GM12872 (cell line): ENCODE results near the gene MIXL1.

Experiments used
- TF ChIP-seq, protein P1 (sequence below): IDR thresholded peaks from 3 replicates; pipeline ENCODE4 v1.5.1; 2011; ENCODE audit warnings: low read depth, mild to moderate bottlenecking, low read length, moderate library complexity; ENCODE audit not compliant: insufficient read depth

Gene MIXL1

GRCh38 chr1:226204198-226204597, 19.3 kb upstream of the MIXL1 start:
- TF ChIP-seq, protein P1, sequence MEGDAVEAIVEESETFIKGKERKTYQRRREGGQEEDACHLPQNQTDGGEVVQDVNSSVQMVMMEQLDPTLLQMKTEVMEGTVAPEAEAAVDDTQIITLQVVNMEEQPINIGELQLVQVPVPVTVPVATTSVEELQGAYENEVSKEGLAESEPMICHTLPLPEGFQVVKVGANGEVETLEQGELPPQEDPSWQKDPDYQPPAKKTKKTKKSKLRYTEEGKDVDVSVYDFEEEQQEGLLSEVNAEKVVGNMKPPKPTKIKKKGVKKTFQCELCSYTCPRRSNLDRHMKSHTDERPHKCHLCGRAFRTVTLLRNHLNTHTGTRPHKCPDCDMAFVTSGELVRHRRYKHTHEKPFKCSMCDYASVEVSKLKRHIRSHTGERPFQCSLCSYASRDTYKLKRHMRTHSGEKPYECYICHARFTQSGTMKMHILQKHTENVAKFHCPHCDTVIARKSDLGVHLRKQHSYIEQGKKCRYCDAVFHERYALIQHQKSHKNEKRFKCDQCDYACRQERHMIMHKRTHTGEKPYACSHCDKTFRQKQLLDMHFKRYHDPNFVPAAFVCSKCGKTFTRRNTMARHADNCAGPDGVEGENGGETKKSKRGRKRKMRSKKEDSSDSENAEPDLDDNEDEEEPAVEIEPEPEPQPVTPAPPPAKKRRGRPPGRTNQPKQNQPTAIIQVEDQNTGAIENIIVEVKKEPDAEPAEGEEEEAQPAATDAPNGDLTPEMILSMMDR: no peak

DNA sequence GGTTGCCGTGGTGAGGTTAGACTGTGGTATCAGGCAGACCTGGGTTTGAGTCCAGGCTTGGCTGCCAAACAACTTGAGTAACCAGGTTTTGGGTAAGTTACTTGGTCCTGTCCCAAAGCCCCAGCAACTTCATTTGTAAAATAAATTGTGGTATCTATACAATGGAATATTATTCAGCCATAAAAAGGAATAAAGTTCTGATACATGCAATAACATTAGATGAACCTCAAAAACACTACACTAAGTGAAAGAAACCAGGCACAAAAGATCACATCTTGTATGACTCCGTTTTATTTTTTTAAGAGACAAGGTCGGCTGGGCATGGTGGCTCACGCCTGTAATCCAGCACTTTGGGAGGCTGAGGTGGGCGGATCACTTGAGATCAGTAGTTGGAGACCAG, 16.4 kb upstream of the MIXL1 start:
- TF ChIP-seq, protein P1: no peak

- TF ChIP-seq, protein P1: no peak
Observed at GRCh38 chr1:226209307-226210059, 14.0 kb upstream of the MIXL1 start.

DNA sequence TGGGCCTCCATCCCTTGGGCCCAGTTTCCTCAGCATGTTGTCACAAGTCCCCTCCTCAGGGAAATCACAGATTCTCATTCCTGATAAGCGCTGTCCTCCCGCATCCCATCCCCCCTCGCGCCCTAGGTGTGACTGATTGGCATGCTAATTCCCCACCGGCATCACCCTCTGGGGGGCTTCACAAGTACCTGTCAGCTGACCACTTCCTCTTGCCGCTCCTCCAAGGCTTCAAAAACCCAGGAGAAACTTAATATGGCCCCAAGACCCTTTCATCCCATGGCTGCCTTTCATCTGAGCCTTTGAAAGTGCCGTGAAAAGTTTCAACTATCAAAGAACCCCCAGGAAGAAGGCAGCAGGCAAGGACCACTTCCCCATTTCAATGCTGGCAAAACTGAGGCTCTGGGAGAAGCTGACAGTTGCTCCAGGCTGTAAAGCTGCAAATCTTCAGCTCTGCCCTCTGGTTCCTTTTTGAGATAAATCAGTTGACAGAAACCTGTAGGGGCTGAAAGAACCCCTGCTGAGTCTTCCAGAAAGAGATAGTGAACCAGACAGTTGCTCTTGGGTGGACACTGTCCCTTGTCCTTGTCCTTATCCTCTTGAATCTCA, 12.8 kb upstream of the MIXL1 start:
- TF ChIP-seq, protein P1: no peak

DNA sequence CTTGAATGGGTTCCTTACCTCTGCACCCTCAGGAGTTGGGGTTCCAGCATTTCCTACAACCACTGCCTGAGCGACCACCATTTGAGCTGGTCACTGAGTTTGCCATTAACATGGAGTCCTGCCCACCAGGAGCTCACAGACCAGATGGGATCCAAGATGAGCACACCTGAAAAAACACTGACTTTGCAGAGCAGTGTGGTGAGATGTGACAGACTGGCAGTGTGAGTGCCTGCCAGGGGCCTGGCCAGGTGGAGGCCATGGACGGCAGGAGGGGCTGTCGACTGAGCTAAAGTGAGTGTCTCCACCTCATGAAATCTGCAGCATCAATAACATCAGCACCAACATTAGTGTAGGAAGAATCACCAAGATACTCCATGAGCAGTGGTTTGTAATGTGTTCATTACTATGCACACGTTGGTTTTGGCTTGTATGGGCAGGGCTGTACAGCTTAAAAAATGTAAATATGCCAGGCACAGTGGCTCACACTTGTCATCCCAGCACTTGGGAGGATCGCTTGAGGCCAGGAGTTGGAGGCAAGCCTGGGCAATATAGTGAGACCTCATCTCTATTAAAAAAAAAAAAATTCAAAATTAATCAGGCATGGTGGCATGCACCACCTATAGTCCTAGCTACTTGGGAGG, 12.2 kb upstream of the MIXL1 start:
- TF ChIP-seq, protein P1: no peak

DNA sequence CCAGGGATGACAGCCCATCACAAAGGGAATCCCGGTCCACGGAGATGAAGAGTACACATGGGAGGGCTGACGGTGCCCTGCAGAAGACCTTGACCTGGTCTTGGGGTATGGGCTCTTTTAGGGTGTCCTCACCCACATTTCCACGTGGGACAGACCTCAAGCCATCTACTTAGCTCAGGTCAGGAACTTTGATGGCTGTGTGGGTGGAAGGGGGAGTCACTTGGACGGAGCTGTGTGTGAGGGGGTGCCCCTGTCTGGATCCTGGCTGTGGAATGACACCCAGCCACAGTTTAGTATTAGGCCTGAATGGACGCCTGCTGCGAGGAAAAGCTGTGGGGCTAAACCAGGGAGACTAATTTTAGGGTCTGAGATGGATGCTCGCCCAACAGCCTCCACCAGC, 10.9 kb upstream of the MIXL1 start:
- TF ChIP-seq, protein P1: no peak

DNA sequence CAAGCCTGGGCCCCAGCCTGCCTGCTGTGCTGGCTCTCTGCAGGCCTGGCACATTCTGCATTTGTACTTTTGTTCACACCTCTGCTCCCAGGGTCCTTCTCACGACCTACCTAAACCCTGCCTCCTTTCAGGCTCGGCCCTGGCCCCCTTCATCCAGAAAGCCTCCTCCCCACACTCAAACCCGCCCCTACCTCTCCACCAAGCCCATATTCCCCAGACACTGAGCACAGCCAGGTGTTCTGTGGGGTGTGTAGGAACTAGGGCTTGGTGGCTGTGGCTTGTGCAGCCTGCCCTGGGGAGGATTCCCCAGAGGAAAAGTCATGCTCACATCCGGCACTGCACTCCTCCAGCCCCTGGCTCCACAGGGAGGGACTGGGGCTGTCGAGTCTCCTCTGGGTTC, 8.2 kb upstream of the MIXL1 start:
- TF ChIP-seq, protein P1: no peak
